T47D (cell line): Measurements from ENCODE around the gene OSBPL1A.

ENCODE experiments used
- DNase-seq, 2 experiments: peaks; one replicate each; pipeline versions ENCODE4 v3.0.0 to v3.0.0-alpha.2; 2011 to 2012; ENCODE audit warnings: low read depth in 1 of 2, low spot score in 1 of 2
- JUND ChIP-seq: IDR thresholded peaks from 2 replicates; pipeline ENCODE4 v1.6.1; 2012; ENCODE audit warnings: low read depth
- in situ Hi-C: cut with HindIII; loops from 2 replicates; pipeline ENCODE4 v1.10.0; 2016; ENCODE audit warnings: low sequenced_read_pairs, low pct_unique_long_range_greater_than_20kb

Gene OSBPL1A

GRCh38 chr18:24189007-24189528 is 208.6 kb downstream of the OSBPL1A start:
- no peak for TF ChIP-seq JUND
- no peak for DNase-seq
- in situ Hi-C loops = no loop called here

DNA sequence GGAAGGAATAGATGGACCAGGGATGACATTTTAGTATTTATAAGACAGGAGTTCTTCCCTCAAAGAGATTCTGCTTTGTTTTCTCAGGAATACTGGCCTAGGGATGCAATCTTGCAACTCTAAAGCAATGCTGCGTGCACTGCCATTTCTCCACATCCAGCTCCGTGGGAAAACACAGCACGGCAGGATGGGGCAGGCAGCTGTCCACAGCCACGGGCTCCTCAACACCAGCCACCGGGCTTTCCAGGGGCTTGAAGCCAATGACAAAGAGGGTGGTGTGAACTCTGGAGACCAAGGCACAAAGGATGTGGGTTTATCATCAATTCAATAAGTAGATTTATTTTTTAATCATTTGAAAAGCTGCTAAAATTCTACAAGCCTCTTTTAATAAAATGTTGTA is 209.5 kb downstream of the OSBPL1A start:
- DNase-seq = no peak
- in situ Hi-C loops = no loop called here
- TF ChIP-seq JUND = no peak

- in situ Hi-C loops = no loop called here
- TF ChIP-seq JUND = no peak
- no peak for DNase-seq
These were observed 209.9 kb downstream of the OSBPL1A start for GRCh38 chr18:24187689-24188088.

DNA sequence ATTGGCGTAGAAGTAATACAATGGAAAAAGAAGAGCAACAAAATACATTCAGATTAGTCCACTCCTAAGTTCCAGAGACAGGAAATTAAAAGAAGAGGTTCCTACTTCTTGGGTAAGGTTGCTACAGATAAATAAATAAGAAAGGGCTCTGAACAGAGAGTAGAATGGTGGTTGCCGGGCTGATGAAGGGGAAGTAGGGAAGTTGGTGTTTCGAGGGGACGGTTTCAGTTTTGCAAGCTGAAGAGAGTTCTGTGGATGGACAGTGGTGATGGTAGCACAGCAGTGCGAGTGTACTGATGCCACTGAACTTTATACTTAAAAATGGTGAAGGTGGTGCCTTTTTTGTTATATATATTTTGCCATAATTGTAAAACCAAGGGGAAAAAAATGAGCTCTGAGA is 210.6 kb downstream of the OSBPL1A start:
- no peak for TF ChIP-seq JUND
- in situ Hi-C loops = no loop called here

DNA sequence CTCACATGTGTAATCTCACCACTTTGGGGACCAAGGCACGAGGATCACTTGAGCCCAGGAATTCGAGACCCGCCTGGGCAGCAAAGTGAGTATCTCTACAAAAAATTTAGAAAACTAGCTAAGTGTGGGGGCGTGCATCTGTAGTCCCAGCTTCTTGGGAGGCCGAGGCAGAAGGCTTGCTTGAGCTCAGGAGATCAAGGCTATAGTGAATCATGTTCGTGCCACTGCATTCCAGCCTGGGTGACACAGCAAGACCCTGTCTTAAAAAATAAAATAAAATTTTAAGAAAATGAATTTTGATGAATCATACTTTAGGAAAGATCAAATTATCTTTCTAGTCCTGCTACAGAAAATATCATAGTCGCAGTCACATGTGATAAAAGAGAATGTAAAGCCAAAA is 211.8 kb downstream of the OSBPL1A start:
- TF ChIP-seq JUND = no peak
- in situ Hi-C loops = no loop called here
- no peak for DNase-seq

More for the DNA sequence above, 210.6 kb downstream of the OSBPL1A start:
- DNase-seq = no peak

GRCh38 chr18:24181806-24182205 is 215.8 kb downstream of the OSBPL1A start:
- no peak for DNase-seq
- in situ Hi-C loops = no loop called here
- TF ChIP-seq JUND = no peak

DNA sequence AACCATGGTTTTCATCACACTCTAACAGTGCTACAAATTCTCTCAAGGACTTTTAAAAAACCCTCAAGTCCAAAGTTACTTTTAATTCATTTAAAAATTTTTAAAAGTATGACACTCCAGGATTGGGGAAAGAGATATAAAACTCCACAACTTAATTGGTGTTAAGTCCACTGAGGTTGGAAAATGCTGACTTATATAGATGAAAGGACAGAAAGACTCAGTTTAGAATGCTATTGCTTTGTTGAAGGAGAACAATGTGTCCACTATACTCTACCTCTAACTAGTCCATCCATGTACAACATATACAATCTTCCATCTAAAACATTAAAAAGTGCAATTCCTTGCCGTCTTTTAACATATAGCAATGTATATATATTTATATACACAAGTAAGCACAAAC is 217.6 kb downstream of the OSBPL1A start:
- in situ Hi-C loops = no loop called here
- DNase-seq = no peak
- no peak for TF ChIP-seq JUND

DNA sequence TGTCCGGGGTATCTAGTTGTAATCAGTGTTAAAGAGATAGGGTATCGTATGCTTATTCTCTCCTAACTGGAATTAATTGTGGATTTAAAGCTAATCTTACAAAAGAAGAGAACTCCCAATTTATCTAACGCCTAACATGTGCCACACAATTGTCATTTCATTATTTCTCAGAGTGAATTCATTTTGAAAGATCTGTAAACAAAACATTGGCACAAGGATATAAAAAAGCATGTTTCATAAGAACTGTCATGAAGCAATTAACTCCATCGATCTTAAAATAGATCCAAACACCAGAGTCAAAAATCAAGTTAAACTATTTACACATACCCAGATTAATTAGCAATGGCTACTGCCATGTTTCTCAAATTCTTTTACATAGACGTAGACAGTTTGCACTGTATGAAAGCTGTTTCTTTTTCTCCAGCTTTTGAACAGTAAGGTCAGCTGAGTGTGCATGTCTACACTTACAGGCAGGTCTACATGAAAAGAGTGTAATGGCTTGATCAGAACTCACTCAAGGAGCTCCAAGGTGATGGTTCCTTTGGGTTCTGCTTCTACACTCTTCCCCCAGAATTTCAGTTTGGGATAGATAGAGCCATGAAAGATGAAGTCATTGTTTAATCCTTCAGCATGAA is 220.0 kb downstream of the OSBPL1A start:
- TF ChIP-seq JUND = no peak
- in situ Hi-C loops = no loop called here
- no peak for DNase-seq

DNA sequence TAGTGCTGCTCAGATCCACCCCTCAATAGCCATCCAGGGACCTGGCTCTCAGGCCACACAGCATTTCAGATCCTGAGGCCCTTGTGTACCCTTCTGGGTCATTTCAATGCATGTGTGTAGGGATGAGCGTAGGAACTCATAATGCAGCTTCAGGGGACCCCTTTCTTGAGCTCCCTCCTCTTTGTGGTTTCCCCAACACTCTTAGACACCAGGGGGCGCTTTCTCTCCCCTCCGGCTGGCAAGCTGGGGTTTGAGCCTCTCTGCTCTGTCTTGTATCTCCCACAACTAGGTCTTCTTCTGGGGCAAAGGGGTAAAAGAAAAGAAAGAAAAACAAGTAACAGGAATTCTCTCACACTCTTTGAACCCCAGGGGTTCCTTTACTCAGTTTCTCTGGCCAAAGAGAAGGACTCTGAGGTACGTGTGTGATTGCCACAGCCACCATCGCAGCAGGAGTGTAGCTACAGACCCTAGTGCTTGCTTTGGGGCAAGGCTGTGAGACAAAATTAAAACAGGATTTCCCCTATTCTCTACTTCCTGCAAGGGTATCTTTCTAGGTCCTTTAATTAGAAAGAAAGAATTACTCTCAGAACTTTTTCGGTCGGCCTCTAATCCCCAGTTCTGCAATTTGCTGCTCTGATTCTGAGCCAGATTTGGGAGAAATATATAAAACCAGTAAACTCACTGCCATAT is 220.8 kb downstream of the OSBPL1A start:
- no peak for TF ChIP-seq JUND
- DNase-seq = peak in 1 of 2 experiments; percentile 53
- in situ Hi-C loops = no loop called here

DNA sequence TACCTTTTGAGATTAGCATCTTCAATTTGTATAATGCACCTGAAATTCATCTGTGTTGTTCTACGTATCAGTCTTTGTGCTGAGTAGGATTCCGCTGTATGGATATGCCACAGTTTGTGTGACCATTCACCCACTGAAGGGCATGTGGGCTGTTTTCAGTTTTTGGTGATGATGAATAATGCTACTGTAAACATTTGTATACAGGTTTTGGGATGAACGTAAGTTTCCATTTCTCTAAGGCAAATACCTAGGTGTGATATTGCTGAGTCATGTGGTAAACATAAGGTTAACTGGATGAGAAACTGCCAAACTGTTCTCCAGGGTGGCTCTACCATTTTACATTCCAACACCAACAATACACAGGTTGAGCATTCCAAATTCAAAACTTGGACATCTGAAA is 223.6 kb downstream of the OSBPL1A start:
- no peak for TF ChIP-seq JUND
- in situ Hi-C loops = no loop called here
- peak in 1 of 2 experiments; percentile 9 for DNase-seq

GRCh38 chr18:24170360-24170759 is 227.3 kb downstream of the OSBPL1A start:
- in situ Hi-C loops = no loop called here
- DNase-seq = no peak
- TF ChIP-seq JUND = no peak

GRCh38 chr18:24168496-24168895 is 229.1 kb downstream of the OSBPL1A start:
- DNase-seq = no peak
- TF ChIP-seq JUND = no peak
- in situ Hi-C loops = no loop called here

DNA sequence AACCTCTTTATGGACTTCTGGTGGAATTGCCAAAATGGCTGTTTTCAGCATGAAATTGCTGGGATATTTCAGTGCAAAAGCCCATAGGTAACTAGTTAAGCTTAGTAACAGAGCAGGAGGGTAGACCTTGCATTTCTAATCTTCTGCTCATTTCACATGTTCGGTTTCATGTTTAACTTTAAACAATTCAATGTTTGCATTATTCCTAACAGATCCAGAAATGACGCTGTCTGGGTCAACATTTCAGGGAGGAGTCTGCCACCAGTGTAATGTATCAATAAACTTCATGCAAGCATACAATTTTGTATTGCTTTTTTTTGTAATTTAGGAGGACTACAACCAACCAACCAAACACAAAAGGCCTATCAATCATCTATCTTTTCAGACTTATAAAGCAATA is 236.3 kb downstream of the OSBPL1A start:
- DNase-seq = no peak
- no peak for TF ChIP-seq JUND
- in situ Hi-C loops = no loop called here
